Measurements from ENCODE around the gene ZBTB6.

Gene ZBTB6

GRCh38 chr9:122912964-122913673, at the start of gene ZBTB6:
ZBTB6 (minus strand) TSS chr9:122913323; CDS start chr9:122912072, 1,251 bp downstream.
- peak; percentile 94 for DNase-seq (ENCODE audit: low spot score)

GRCh38 chr9:122961139-122961538, 48.0 kb upstream of the ZBTB6 start:
- DNase-seq (ENCODE audit: low spot score), result no peak

- DNase-seq (ENCODE audit: low spot score), result no peak
These were observed 42.8 kb upstream of the ZBTB6 start for GRCh38 chr9:122955961-122956360.

- DNase-seq (ENCODE audit: low spot score), result no peak
These were observed 41.1 kb upstream of the ZBTB6 start for GRCh38 chr9:122954253-122954691.

GRCh38 chr9:122951056-122951455, 37.9 kb upstream of the ZBTB6 start:
- no peak for DNase-seq (ENCODE audit: low spot score)

GRCh38 chr9:122950263-122950662, 37.1 kb upstream of the ZBTB6 start:
- no peak for DNase-seq (ENCODE audit: low spot score)

GRCh38 chr9:122949696-122950095, 36.6 kb upstream of the ZBTB6 start:
- no peak for DNase-seq (ENCODE audit: low spot score)

- no peak for DNase-seq (ENCODE audit: low spot score)
These were observed 35.2 kb upstream of the ZBTB6 start for GRCh38 chr9:122948313-122948712.

- no peak for DNase-seq (ENCODE audit: low spot score)
These were observed 33.4 kb upstream of the ZBTB6 start for GRCh38 chr9:122946461-122947005.

- DNase-seq (ENCODE audit: low spot score), result no peak
These were observed 32.1 kb upstream of the ZBTB6 start for GRCh38 chr9:122944960-122945888.

GRCh38 chr9:122941582-122942234, 28.6 kb upstream of the ZBTB6 start:
- DNase-seq (ENCODE audit: low spot score), result peak; percentile 20

GRCh38 chr9:122940749-122941581, 27.8 kb upstream of the ZBTB6 start, which contains the start of gene RABGAP1:
RABGAP1 (plus strand) TSS chr9:122941020; CDS start chr9:122957060, 16,040 bp downstream.
- DNase-seq (ENCODE audit: low spot score), result peak; percentile 99

GRCh38 chr9:122940454-122940748, 27.3 kb upstream of the ZBTB6 start:
- DNase-seq (ENCODE audit: low spot score), result no peak

- DNase-seq (ENCODE audit: low spot score), result no peak
These were observed 26.5 kb upstream of the ZBTB6 start for GRCh38 chr9:122939601-122940000.

- no peak for DNase-seq (ENCODE audit: low spot score)
These were observed 23.8 kb upstream of the ZBTB6 start for GRCh38 chr9:122936883-122937282.

- no peak for DNase-seq (ENCODE audit: low spot score)
These were observed 23.3 kb upstream of the ZBTB6 start for GRCh38 chr9:122936464-122936863.

- DNase-seq (ENCODE audit: low spot score), result peak; percentile 97
These were observed 18.4 kb upstream of the ZBTB6 start, which contains the start of gene ZBTB26 for GRCh38 chr9:122931226-122932121. ZBTB26 (minus strand) TSS chr9:122931512; CDS start chr9:122919934, 11,578 bp downstream.

- DNase-seq (ENCODE audit: low spot score), result no peak
These were observed 17.6 kb upstream of the ZBTB6 start for GRCh38 chr9:122930541-122931225.

GRCh38 chr9:122929796-122930354, 16.8 kb upstream of the ZBTB6 start:
- no peak for DNase-seq (ENCODE audit: low spot score)
